ENCODE measurements around the gene IL23R.

IL23R gene

GRCh38 chr1:67149179-67149770 is 17.0 kb upstream of the IL23R start:
- no peak for DNase-seq (ENCODE audit: low read depth in 2 of 2)

- DNase-seq (ENCODE audit: low read depth in 2 of 2) = no peak
Observed at GRCh38 chr1:67150931-67151330, 15.3 kb upstream of the IL23R start.

- DNase-seq (ENCODE audit: low read depth in 2 of 2) = no peak
Observed at GRCh38 chr1:67158401-67158800, 7.9 kb upstream of the IL23R start.

GRCh38 chr1:67159233-67159632 is 7.0 kb upstream of the IL23R start:
- no peak for DNase-seq (ENCODE audit: low read depth in 2 of 2)

GRCh38 chr1:67162954-67163353 is 3.3 kb upstream of the IL23R start:
- peak in 1 of 2 donors; percentile 56 for DNase-seq (ENCODE audit: low read depth in 2 of 2)

GRCh38 chr1:67165468-67166041 is 699 bp upstream of the IL23R start:
- no peak for DNase-seq (ENCODE audit: low read depth in 2 of 2)

- no peak for DNase-seq (ENCODE audit: low read depth in 2 of 2)
Observed at GRCh38 chr1:67169496-67169895, 3.2 kb downstream of the IL23R start.

GRCh38 chr1:67169932-67170331 is 3.7 kb downstream of the IL23R start:
- DNase-seq (ENCODE audit: low read depth in 2 of 2) = no peak

GRCh38 chr1:67170751-67171573 is 4.7 kb downstream of the IL23R start:
- DNase-seq (ENCODE audit: low read depth in 2 of 2) = no peak

- DNase-seq (ENCODE audit: low read depth in 2 of 2) = no peak
Observed at GRCh38 chr1:67171574-67171955, 5.3 kb downstream of the IL23R start.

- DNase-seq (ENCODE audit: low read depth in 2 of 2) = no peak
Observed at GRCh38 chr1:67171978-67172377, 5.7 kb downstream of the IL23R start.

GRCh38 chr1:67173988-67174387 is 7.7 kb downstream of the IL23R start:
- no peak for DNase-seq (ENCODE audit: low read depth in 2 of 2)

GRCh38 chr1:67174716-67175284 is 8.5 kb downstream of the IL23R start:
- DNase-seq (ENCODE audit: low read depth in 2 of 2) = no peak

- no peak for DNase-seq (ENCODE audit: low read depth in 2 of 2)
Observed at GRCh38 chr1:67175530-67176087, 9.4 kb downstream of the IL23R start.

GRCh38 chr1:67184838-67185421 is 18.7 kb downstream of the IL23R start:
- DNase-seq (ENCODE audit: low read depth in 2 of 2) = no peak

- DNase-seq (ENCODE audit: low read depth in 2 of 2) = no peak
Observed at GRCh38 chr1:67188137-67188536, 21.9 kb downstream of the IL23R start.

GRCh38 chr1:67189953-67190352 is 23.7 kb downstream of the IL23R start:
- DNase-seq (ENCODE audit: low read depth in 2 of 2) = no peak

- no peak for DNase-seq (ENCODE audit: low read depth in 2 of 2)
Observed at GRCh38 chr1:67190410-67190809, 24.2 kb downstream of the IL23R start.

GRCh38 chr1:67190942-67191341 is 24.7 kb downstream of the IL23R start:
- DNase-seq (ENCODE audit: low read depth in 2 of 2) = no peak

GRCh38 chr1:67191668-67192520 is 25.6 kb downstream of the IL23R start:
- DNase-seq (ENCODE audit: low read depth in 2 of 2) = no peak

GRCh38 chr1:67192902-67193301 is 26.6 kb downstream of the IL23R start:
- no peak for DNase-seq (ENCODE audit: low read depth in 2 of 2)
